ENCODE data around the gene EIF5A.
"Not testable (repeated sequence)": the region's sequence is repeated elsewhere in the genome, so short reads cannot be mapped to it uniquely, and the experiment has no call there.

EIF5A gene

GRCh38 chr17:7328009-7328408, 20.6 kb downstream of the EIF5A start:
- DNase-seq (ENCODE audit: low read depth): no peak
- TF ChIP-seq, protein P1, sequence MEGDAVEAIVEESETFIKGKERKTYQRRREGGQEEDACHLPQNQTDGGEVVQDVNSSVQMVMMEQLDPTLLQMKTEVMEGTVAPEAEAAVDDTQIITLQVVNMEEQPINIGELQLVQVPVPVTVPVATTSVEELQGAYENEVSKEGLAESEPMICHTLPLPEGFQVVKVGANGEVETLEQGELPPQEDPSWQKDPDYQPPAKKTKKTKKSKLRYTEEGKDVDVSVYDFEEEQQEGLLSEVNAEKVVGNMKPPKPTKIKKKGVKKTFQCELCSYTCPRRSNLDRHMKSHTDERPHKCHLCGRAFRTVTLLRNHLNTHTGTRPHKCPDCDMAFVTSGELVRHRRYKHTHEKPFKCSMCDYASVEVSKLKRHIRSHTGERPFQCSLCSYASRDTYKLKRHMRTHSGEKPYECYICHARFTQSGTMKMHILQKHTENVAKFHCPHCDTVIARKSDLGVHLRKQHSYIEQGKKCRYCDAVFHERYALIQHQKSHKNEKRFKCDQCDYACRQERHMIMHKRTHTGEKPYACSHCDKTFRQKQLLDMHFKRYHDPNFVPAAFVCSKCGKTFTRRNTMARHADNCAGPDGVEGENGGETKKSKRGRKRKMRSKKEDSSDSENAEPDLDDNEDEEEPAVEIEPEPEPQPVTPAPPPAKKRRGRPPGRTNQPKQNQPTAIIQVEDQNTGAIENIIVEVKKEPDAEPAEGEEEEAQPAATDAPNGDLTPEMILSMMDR (conservative IDR thresholded peaks at IDR 0.05; ENCODE audit: low read depth, low read length): no peak
- H3K4me3 ChIP-seq (ENCODE audit: low read length): peak overlapping the region; percentile 92

DNA sequence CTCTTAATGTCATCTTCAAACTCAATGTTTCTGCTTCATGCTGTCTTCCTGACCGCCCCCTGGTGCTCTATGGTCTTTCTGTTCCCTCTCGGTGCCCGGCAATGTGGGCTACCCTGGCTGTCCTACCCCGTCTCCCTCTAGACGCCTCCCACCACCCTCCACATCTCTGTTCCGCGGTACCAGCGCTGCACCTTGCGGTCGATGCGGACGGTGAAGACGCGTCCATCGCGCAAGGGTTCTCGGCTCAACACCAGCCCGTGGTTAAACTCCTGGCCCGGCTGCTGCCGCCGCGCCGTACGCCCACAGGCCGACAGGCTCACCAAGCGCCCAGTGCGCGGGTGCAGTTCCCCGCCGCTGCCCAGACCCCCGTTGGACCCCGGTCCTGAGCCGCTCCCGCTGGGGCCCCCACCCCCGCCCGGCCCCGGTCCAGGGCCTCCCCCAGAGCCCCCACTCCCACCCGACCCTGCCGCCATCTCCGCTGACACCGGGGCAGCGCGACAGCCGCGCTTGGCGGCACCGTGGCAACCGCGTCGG, 21.5 kb downstream of the EIF5A start, which contains the start of gene NEURL4:
NEURL4 (minus strand) TSS at position 496 of the 534 bp plus-strand sequence; CDS start at position 473, 23 bp downstream.
- H3K4me3 ChIP-seq (ENCODE audit: low read length): peak within 1 kb of the TSS; percentile 92
- TF ChIP-seq, protein P1 (conservative IDR thresholded peaks at IDR 0.05; ENCODE audit: low read depth, low read length): peak; percentile 34
- DNase-seq (ENCODE audit: low read depth): no peak

- H3K4me3 ChIP-seq (ENCODE audit: low read length): peak overlapping the region; percentile 92
- TF ChIP-seq, protein P1 (conservative IDR thresholded peaks at IDR 0.05; ENCODE audit: low read depth, low read length): no peak
- DNase-seq (ENCODE audit: low read depth): peak; percentile 99
Observed at GRCh38 chr17:7329374-7329996, 22.1 kb downstream of the EIF5A start.

- TF ChIP-seq, protein P1 (conservative IDR thresholded peaks at IDR 0.05; ENCODE audit: low read depth, low read length): no peak
- H3K4me3 ChIP-seq (ENCODE audit: low read length): peak overlapping the region; percentile 92
- no peak for DNase-seq (ENCODE audit: low read depth)
Observed at GRCh38 chr17:7329997-7330637, 22.7 kb downstream of the EIF5A start.

GRCh38 chr17:7330638-7331015, 23.2 kb downstream of the EIF5A start:
- TF ChIP-seq, protein P1 (conservative IDR thresholded peaks at IDR 0.05; ENCODE audit: low read depth, low read length): no peak
- DNase-seq (ENCODE audit: low read depth): no peak
- H3K4me3 ChIP-seq (ENCODE audit: low read length): peak overlapping the region; percentile 92

- DNase-seq (ENCODE audit: low read depth): no peak
- no peak overlapping the region for H3K4me3 ChIP-seq (ENCODE audit: low read length)
- TF ChIP-seq, protein P1 (conservative IDR thresholded peaks at IDR 0.05; ENCODE audit: low read depth, low read length): no peak
Observed at GRCh38 chr17:7332111-7332510, 24.7 kb downstream of the EIF5A start.

- not testable (repeated sequence) for H3K4me3 ChIP-seq (ENCODE audit: low read length)
Observed at GRCh38 chr17:7332600-7333069, 25.2 kb downstream of the EIF5A start.

More at GRCh38 chr17:7332600-7333069, 25.2 kb downstream of the EIF5A start:
- DNase-seq (ENCODE audit: low read depth): not testable (repeated sequence)
